ENCODE results near the gene CTBP2. TPM values are rescaled to one million over a fixed set of nuclear protein-coding genes. Genes with fewer than 3 reads are reported as not detected.

The CTBP2 gene
- total and polyA plus RNA-seq, 10 of the 15 experiments (the other 5 are each of a cell fraction or from before 2014, with no cell fraction given), result 0.02 to 0.72 (median 0.06) TPM; not detected in 2

- no peaks in the 10 kb centered on the region for H3K79me2 ChIP-seq (ENCODE audit: control insufficient read depth, insufficient read depth, low read length)
- H3K4me1 ChIP-seq (ENCODE audit: control insufficient read depth, insufficient read depth, low read length), result no peaks in the 10 kb centered on the region
- H3K4me2 ChIP-seq (ENCODE audit: control insufficient read depth, insufficient read depth), result no peak overlapping the region
- H4K20me1 ChIP-seq (ENCODE audit: control insufficient read depth, insufficient read depth), result no peaks in the 10 kb centered on the region
- 0 out of 4 replicates have a peak, but pooled peaks cover 0 to 3% of the 10 kb centered on the region in 2 experiments for H3K27me3 ChIP-seq (replicated peaks in 1 of 2; ENCODE audit: control insufficient read depth in 2 of 2, insufficient read depth in 2 of 2, low read length in 1 of 2)
- no peak overlapping the region for H3K4me3 ChIP-seq
- no peak for FAIRE-seq
- ChIA-PET CTCF (no interaction called here), RAD21 (ENCODE audit: unreplicated experiment) (no interaction called here), POLR2A (no interaction called here), SMC1A (ENCODE audit: uncharacterized antibody, unreplicated experiment) (no interaction called here)
- H3K36me3 ChIP-seq (ENCODE audit: control insufficient read depth in 2 of 2, insufficient read depth in 2 of 2, low read length in 1 of 2), result no peaks in the 10 kb centered on the region
- H3K9me3 ChIP-seq (replicated peaks; ENCODE audit: control insufficient read depth, insufficient read depth, low read length), result no peaks in the 10 kb centered on the region
- no peak overlapping the region for H3K9ac ChIP-seq (ENCODE audit: control insufficient read depth, insufficient read depth, low read length)
- no peak overlapping the region for H2AFZ ChIP-seq (ENCODE audit: control insufficient read depth, low read depth, low read length)
- intact Hi-C loops (cut with micrococcal nuclease; ENCODE audit: unreplicated experiment) (no loop called here), in situ Hi-C loops (cut with MboI) (no loop called here)
- 28% methylated on average over 9 of the region's 9 CpGs for WGBS (ENCODE audit: insufficient coverage, insufficient replicate concordance, low lambda C conversion rate, missing lambda C conversion rate)
- no peak for ATAC-seq
- no peak overlapping the region for H3K27ac ChIP-seq (ENCODE audit: control insufficient read depth, insufficient read depth)
- BruUV-seq (replicated peaks), result no TSS peak
- TF ChIP-seq ELK1 (IDR thresholded peaks at IDR 0.05; ENCODE audit: low read depth, low read length), result no peak
- TF ChIP-seq YY1 (IDR thresholded peaks at IDR 0.05; ENCODE audit: low read depth, low read length), result no peak
- no peak for TF ChIP-seq ASH2L (IDR thresholded peaks at IDR 0.05; ENCODE audit: borderline replicate concordance, low read depth)
- TF ChIP-seq CBX5 (IDR thresholded peaks at IDR 0.05; ENCODE audit: low read depth), result no peak
- no peak for TF ChIP-seq MEF2A (IDR thresholded peaks at IDR 0.05; ENCODE audit: insufficient read depth, low read depth, low read length)
- no peak for TF ChIP-seq ZSCAN29 (IDR thresholded peaks at IDR 0.05)
- TF ChIP-seq BHLHE40 (IDR thresholded peaks at IDR 0.05; ENCODE audit: borderline replicate concordance in 1 of 2, low read depth in 2 of 2, low read length in 1 of 2), result no peak
- no peak for TF ChIP-seq SP1 (IDR thresholded peaks at IDR 0.05; ENCODE audit: low read depth, low read length)
- TF ChIP-seq RAD21 (IDR thresholded peaks at IDR 0.05; ENCODE audit: insufficient read depth, low read depth, low read length), result no peak
- no peak for DNase-seq (ENCODE audit: low read depth, low spot score)
Observed at GRCh38 chr10:125174360-125174759, 14.0 kb upstream of the CTBP2 start.

Measured in GM12878 (cell line).